GM21717 (cell line): ENCODE results near the gene RPS21.
A peak's percentile ranks its signal among the peaks of the same experiment; 100 is the strongest.

Source experiments
- ATAC-seq: cut with Tn5 transposase; IDR thresholded peaks from one replicate; pipeline ENCODE4 v1.9.1; 2021; ENCODE audit warnings: mild to moderate bottlenecking, moderate library complexity; ENCODE audit not compliant: unreplicated experiment

The RPS21 gene

GRCh38 chr20:62376112-62377063, 10.5 kb upstream of the RPS21 start:
- no peak for ATAC-seq

- ATAC-seq, result no peak
Measured at GRCh38 chr20:62377064-62377461, 9.8 kb upstream of the RPS21 start.

- no peak for ATAC-seq
Measured at GRCh38 chr20:62377615-62378178, 9.2 kb upstream of the RPS21 start.

GRCh38 chr20:62378215-62378614, 8.7 kb upstream of the RPS21 start:
- ATAC-seq, result no peak

- ATAC-seq, result no peak
Measured at GRCh38 chr20:62381202-62381797, 5.6 kb upstream of the RPS21 start.

GRCh38 chr20:62381842-62382241, 5.1 kb upstream of the RPS21 start:
- no peak for ATAC-seq

- ATAC-seq, result peak; percentile 60
Measured at GRCh38 chr20:62382306-62383198, 4.4 kb upstream of the RPS21 start.

GRCh38 chr20:62387219-62387913, 463 bp downstream of the RPS21 start:
- ATAC-seq, result no peak

GRCh38 chr20:62387933-62388635, 1.2 kb downstream of the RPS21 start:
- ATAC-seq, result no peak

- no peak for ATAC-seq
Measured at GRCh38 chr20:62388839-62389600, 2.1 kb downstream of the RPS21 start.

GRCh38 chr20:62389601-62390087, 2.7 kb downstream of the RPS21 start:
- no peak for ATAC-seq

- no peak for ATAC-seq
Measured at GRCh38 chr20:62390317-62391164, 3.6 kb downstream of the RPS21 start.

- ATAC-seq, result no peak
Measured at GRCh38 chr20:62391165-62392076, 4.5 kb downstream of the RPS21 start.

GRCh38 chr20:62392077-62392418, 5.1 kb downstream of the RPS21 start:
- no peak for ATAC-seq

GRCh38 chr20:62392621-62393334, 5.9 kb downstream of the RPS21 start:
- no peak for ATAC-seq

GRCh38 chr20:62393335-62393665, 6.4 kb downstream of the RPS21 start:
- no peak for ATAC-seq
